ENCODE measurements around the gene TTBK2.
A peak's percentile ranks its signal among the peaks of the same experiment; 100 is the strongest.

TTBK2 gene

DNA sequence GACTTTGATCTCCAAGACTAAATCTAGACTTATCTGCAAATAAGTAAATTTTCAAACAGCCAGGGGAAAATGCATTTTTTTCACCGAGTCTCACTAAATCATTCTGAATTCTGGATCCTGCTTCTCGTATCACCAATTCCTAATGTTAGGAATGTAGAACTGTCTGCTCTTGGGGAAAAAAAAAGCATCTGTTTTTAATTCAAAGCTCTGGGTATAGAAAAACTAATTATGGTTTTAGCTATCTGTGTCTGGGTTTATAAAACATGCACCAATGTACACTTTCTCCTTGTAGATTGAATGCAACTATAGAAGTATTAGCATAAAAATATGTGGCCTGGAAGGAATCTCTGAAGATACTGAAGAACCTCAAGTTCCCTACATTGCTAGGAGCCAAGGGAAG is 178.9 kb downstream of the TTBK2 start:
- peaks cover 6% of the 10 kb centered on the region for H3K4me1 ChIP-seq (ENCODE audit: insufficient read depth, low read length, severe bottlenecking)
- H3K79me2 ChIP-seq (ENCODE audit: insufficient read depth, low read length) = no peaks in the 10 kb centered on the region
- no peaks in the 10 kb centered on the region for H4K20me1 ChIP-seq (ENCODE audit: insufficient read depth, low read length)
- H2AFZ ChIP-seq (ENCODE audit: low read length) = no peak overlapping the region
- no peaks in the 10 kb centered on the region for H3K9me2 ChIP-seq (ENCODE audit: low read depth, low read length)
- H3F3A ChIP-seq (ENCODE audit: insufficient read depth, low read length) = no peaks in the 10 kb centered on the region
- no peaks in the 10 kb centered on the region for H3K27me3 ChIP-seq (ENCODE audit: insufficient read depth, low read length)
- peaks cover 4% of the 10 kb centered on the region; the same call in 1 of the 2 replicates for H3K36me3 ChIP-seq (ENCODE audit: insufficient read depth, low read length)
- no peak for TF ChIP-seq EZH2 (IDR thresholded peaks at IDR 0.05; ENCODE audit: borderline replicate concordance, low read length)
- TF ChIP-seq, protein P1, sequence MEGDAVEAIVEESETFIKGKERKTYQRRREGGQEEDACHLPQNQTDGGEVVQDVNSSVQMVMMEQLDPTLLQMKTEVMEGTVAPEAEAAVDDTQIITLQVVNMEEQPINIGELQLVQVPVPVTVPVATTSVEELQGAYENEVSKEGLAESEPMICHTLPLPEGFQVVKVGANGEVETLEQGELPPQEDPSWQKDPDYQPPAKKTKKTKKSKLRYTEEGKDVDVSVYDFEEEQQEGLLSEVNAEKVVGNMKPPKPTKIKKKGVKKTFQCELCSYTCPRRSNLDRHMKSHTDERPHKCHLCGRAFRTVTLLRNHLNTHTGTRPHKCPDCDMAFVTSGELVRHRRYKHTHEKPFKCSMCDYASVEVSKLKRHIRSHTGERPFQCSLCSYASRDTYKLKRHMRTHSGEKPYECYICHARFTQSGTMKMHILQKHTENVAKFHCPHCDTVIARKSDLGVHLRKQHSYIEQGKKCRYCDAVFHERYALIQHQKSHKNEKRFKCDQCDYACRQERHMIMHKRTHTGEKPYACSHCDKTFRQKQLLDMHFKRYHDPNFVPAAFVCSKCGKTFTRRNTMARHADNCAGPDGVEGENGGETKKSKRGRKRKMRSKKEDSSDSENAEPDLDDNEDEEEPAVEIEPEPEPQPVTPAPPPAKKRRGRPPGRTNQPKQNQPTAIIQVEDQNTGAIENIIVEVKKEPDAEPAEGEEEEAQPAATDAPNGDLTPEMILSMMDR (IDR thresholded peaks at IDR 0.05; ENCODE audit: low read length) = no peak
- no peak overlapping the region for H3K27ac ChIP-seq (ENCODE audit: low read depth, low read length, poor library complexity, severe bottlenecking)
- H3K4me3 ChIP-seq (ENCODE audit: low read depth, low read length, poor library complexity, severe bottlenecking) = no peak overlapping the region
- no peaks in the 10 kb centered on the region for H3K9me3 ChIP-seq (ENCODE audit: low read length)
- no peak overlapping the region for H3K4me2 ChIP-seq (ENCODE audit: low read length)
- H3K9ac ChIP-seq (ENCODE audit: low read length) = no peak overlapping the region

DNA sequence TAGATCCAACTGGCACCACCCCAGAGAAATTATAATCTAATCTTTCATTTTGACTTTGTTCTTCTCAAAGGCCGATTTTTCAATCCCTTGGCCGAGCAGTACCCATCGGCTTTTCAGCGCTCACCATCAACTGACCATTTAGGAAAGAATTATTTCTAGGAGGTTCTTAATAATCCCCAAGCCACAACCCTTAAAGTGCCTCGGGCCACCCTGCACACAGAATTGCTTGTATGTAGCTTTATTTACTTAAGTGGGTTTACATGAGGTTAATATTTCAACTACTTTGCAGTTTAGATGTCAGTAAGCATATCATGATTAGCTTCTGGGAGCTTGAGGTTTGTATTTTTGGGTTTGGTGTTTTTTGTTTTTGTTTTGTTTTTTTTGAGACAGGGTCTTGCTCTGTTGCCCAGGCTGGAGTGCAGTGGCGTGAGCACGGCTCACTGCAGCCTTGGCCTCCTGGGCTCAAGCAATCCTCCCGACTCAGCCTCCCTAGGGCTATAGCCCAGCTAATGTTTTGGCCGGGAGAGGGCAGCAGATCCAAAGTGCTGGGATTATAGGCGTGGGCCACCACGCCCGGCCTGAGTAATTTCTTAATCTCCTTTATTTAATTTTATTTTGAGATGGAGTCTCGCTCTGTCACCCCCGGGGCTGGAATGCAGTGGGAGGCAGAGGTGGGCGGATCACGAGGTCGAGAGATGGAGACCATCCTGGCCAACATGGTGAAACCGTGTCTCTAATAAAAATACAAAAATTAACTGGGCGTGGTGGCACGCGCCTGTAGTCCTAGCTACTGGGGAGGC is 182.8 kb downstream of the TTBK2 start:
- Histone ChIP-seq H2AFZ (ENCODE audit: low read length) (0 out of 2 replicates have a peak overlapping the region, but pooled peaks have one; percentile 60), H3K4me2 (ENCODE audit: low read length) (peak overlapping the region; percentile 91), H3F3A (ENCODE audit: insufficient read depth, low read length) (no peaks in the 10 kb centered on the region), H3K36me3 (ENCODE audit: insufficient read depth, low read length) (peaks cover 21% of the 10 kb centered on the region; the same call in 1 of the 2 replicates), H3K79me2 (ENCODE audit: insufficient read depth, low read length) (no peaks in the 10 kb centered on the region), H3K4me1 (ENCODE audit: insufficient read depth, low read length, severe bottlenecking) (peaks cover 25% of the 10 kb centered on the region), H3K9me3 (ENCODE audit: low read length) (no peaks in the 10 kb centered on the region), H3K27ac (ENCODE audit: low read depth, low read length, poor library complexity, severe bottlenecking) (peak overlapping the region; percentile 72), H3K4me3 (ENCODE audit: low read depth, low read length, poor library complexity, severe bottlenecking) (peak overlapping the region; percentile 92), H3K27me3 (ENCODE audit: insufficient read depth, low read length) (no peaks in the 10 kb centered on the region), H4K20me1 (ENCODE audit: insufficient read depth, low read length) (no peaks in the 10 kb centered on the region), H3K9me2 (ENCODE audit: low read depth, low read length) (no peaks in the 10 kb centered on the region), H3K9ac (ENCODE audit: low read length) (peak overlapping the region; percentile 85)
- TF ChIP-seq, protein P1 (IDR thresholded peaks at IDR 0.05; ENCODE audit: low read length) = peak; percentile 52
- no peak for TF ChIP-seq EZH2 (IDR thresholded peaks at IDR 0.05; ENCODE audit: borderline replicate concordance, low read length)

DNA sequence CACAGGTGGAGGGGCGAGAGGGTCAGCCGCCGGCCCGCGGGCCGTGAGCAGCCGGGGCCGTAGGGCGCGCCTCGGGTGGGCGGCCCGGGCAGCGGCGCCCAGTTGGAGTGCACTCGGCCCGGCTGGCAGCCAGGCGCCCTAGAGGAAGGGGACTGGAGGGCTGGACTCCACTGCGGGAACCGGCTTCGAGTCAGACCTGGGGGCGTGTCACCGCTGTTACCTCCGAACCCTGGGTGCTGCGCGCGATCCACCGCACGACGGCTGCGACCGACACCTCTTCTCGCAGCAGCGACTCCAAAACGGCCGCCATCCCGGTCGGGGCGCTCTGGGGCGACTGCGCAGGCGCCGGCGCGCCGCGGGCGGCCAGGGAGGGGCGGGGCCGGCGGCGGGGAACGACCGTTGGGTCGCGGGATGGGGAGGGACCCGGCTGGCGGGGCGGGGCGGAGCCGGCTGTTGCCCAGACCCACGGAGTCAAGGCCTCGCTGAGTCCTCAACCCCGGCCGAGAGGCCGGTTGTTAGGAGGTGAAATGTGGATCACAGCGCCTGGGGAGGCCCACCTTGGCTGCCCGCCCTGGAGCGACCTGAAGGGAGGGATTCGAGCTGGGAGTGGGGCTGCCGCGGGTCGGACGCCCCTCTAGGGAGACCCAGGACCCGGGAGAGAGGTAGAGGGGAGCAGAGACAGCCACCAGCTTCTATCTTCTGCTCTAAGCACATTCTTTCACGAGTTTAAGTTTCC is 183.6 kb downstream of the TTBK2 start, which contains the start of gene CDAN1:
Gene CDAN1 (minus strand): TSS at position 336 of the 736 bp plus-strand sequence. CDS start 26 bp downstream, at position 310.
- Histone ChIP-seq H3K9me3 (ENCODE audit: low read length) (no peaks in the 10 kb centered on the region), H3K9ac (ENCODE audit: low read length) (peak within 1 kb of the TSS; percentile 85), H3F3A (ENCODE audit: insufficient read depth, low read length) (no peaks in the 10 kb centered on the region), H3K27ac (ENCODE audit: low read depth, low read length, poor library complexity, severe bottlenecking) (peak within 1 kb of the TSS; percentile 72), H4K20me1 (ENCODE audit: insufficient read depth, low read length) (no peaks in the 10 kb centered on the region), H3K27me3 (ENCODE audit: insufficient read depth, low read length) (no peaks in the 10 kb centered on the region), H3K4me3 (ENCODE audit: low read depth, low read length, poor library complexity, severe bottlenecking) (peak within 1 kb of the TSS; percentile 92), H2AFZ (ENCODE audit: low read length) (0 out of 2 replicates have a peak within 1 kb of the TSS, but pooled peaks have one; percentile 60), H3K4me1 (ENCODE audit: insufficient read depth, low read length, severe bottlenecking) (peaks cover 25% of the 10 kb centered on the region), H3K36me3 (ENCODE audit: insufficient read depth, low read length) (peaks cover 29% of the 10 kb centered on the region; the same call in 1 of the 2 replicates), H3K9me2 (ENCODE audit: low read depth, low read length) (no peaks in the 10 kb centered on the region), H3K4me2 (ENCODE audit: low read length) (peak within 1 kb of the TSS; percentile 91), H3K79me2 (ENCODE audit: insufficient read depth, low read length) (no peaks in the 10 kb centered on the region)
- TF ChIP-seq, protein P1 (IDR thresholded peaks at IDR 0.05; ENCODE audit: low read length) = no peak
- no peak for TF ChIP-seq EZH2 (IDR thresholded peaks at IDR 0.05; ENCODE audit: borderline replicate concordance, low read length)
